ENCODE results near the gene MEGF10. TPM values are rescaled to one million over a fixed set of nuclear protein-coding genes. Genes with fewer than 3 reads are reported as not detected.

Gene MEGF10
- total RNA-seq, 2 donors from 2014 or later: 0.49 to 0.92 TPM

GRCh38 chr5:127320032-127320965 lies 29.7 kb downstream of the MEGF10 start:
- peak; percentile 27 for ATAC-seq
- DNase-seq: no peak
- intact Hi-C loops (cut with DNase I, micrococcal nuclease): no loop called here

DNA sequence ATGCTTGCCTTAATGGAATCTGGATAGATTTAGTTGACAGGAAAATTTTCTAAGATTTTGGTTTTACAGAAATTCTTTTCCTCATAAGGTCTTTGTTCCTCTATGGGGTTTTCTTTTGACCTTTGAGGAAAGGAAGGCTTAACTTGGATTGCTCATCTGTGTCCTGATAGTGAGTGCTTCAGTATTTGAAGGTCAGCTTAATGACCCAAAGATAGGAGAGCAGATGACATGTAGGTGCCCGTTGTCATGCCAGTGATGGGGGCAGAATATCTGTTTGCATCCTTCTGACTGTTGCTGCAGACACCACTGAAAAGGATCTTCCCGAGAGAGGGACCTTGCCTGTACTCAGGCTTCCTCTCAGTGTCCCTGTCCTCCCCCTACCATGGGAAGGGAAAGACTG lies 30.9 kb downstream of the MEGF10 start:
- no peak for ATAC-seq
- intact Hi-C loops (cut with DNase I, micrococcal nuclease): no loop called here
- no peak for DNase-seq

GRCh38 chr5:127322403-127322802 lies 31.8 kb downstream of the MEGF10 start:
- no peak for ATAC-seq
- no peak for DNase-seq
- intact Hi-C loops (cut with DNase I, micrococcal nuclease): no loop called here

GRCh38 chr5:127324756-127325155 lies 34.2 kb downstream of the MEGF10 start:
- DNase-seq (no peak), ATAC-seq (no peak)
- intact Hi-C loops (cut with DNase I, micrococcal nuclease): no loop called here

DNA sequence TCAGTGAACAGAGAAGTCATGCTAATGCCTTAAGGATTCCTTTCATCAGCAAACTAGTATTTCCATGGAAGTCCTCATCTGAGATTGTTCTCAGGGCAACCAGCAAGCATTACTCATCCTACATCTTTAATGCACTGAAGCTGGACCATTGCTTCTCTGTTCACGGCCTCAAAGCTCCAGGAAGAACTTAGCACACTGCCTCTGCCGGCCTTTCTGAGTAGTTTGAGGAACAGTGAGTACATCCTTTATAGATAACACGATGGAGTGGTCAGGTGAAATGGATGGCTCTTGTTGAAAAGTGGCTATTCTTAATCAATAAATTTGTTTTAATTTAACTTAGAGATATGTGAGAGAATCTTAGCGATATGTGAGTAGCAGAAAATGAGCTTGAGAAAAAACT lies 35.8 kb downstream of the MEGF10 start:
- DNase-seq (no peak), ATAC-seq (no peak)
- intact Hi-C loops (cut with DNase I, micrococcal nuclease): no loop called here

DNA sequence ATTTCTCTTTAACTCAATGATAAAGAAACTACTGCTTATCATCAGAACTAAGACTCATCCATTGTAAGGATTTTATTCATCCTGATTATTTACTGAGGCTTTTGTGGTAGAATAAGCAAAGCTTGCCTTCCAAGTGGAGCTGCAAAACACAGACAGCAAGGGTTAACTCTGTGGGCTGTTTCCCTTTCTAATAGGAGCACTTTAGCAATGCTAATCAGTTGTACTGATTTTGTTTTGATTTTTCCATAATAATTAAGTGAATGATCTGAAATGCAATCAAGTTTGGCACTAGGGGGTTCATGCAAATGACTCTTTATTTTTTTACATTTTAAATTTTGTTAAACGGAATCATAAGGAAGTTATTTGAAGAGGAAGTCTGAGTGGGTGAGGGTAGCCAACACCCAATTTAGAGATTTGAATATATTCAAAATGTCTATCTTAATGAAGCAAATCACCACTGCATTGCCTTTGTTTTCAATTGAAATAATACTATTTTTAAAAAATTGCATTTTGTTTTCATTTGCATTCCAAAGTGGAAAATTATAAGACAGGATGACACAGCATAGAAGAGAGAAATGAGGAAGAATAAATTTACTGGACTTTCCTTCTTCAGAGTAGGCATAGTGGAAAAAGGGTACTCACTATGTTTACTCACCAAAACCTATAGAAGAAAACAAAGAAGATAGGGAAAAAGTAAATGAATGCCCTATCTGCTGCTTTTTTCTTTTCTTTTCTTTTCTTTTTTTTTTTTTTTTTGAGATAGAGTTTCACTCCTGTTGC lies 36.6 kb downstream of the MEGF10 start:
- ATAC-seq: no peak
- intact Hi-C loops (cut with DNase I, micrococcal nuclease): no loop called here
- DNase-seq: no peak

GRCh38 chr5:127330116-127330515 lies 39.5 kb downstream of the MEGF10 start:
- intact Hi-C loops (cut with DNase I, micrococcal nuclease): no loop called here
- DNase-seq: no peak
- ATAC-seq: no peak

- intact Hi-C loops (cut with DNase I, micrococcal nuclease): no loop called here
- ATAC-seq (no peak), DNase-seq (no peak)
Measured at GRCh38 chr5:127331890-127332649, 41.5 kb downstream of the MEGF10 start.

DNA sequence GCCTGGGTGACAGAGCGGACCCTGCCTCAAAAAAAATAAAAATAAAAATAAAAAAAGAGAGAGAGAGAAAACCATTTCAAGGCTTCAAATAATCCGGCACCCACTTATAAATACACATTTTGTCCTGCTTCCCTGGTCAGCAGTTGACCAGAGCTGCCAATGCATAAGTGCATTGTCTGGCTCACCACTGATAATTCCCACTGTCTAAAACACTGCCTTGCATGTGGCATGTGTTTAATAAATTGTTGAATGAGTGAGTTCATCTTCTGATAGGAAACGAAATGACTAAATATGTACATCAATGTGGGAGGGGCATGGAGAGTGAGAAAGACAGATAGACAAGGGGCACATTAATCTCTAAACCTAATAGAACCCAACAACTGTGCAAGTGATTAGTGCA lies 42.9 kb downstream of the MEGF10 start:
- intact Hi-C loops (cut with DNase I, micrococcal nuclease): no loop called here
- ATAC-seq: no peak
- DNase-seq: no peak

DNA sequence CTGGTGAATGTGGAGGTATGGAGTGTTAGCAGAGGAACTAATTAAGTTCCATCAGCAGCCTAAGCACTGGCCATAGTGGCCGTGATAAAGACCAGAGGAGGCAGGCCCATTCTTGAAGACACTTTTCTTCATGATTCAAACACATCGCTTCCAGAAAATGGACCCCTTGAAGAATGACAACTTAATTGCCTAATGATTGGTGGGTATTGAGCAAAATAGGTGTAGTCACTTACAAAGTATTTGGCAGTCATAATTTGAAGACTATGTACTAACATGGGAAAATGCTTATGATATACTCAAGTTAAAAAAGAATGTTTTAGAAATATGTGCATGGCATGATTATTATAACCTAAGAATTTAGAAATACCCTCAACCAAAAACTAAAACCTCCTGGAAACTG lies 44.8 kb downstream of the MEGF10 start:
- ATAC-seq (no peak), DNase-seq (no peak)
- intact Hi-C loops (cut with DNase I, micrococcal nuclease): no loop called here

- intact Hi-C loops (cut with DNase I, micrococcal nuclease): no loop called here
- ATAC-seq (no peak), DNase-seq (no peak)
Measured at GRCh38 chr5:127337876-127338275, 47.3 kb downstream of the MEGF10 start.

- intact Hi-C loops (cut with DNase I, micrococcal nuclease): no loop called here
- DNase-seq (no peak), ATAC-seq (no peak)
Measured at GRCh38 chr5:127338501-127338900, 47.9 kb downstream of the MEGF10 start.

- DNase-seq (no peak), ATAC-seq (no peak)
- intact Hi-C loops (cut with DNase I, micrococcal nuclease): no loop called here
Measured at GRCh38 chr5:127340606-127341005, 50.0 kb downstream of the MEGF10 start.

DNA sequence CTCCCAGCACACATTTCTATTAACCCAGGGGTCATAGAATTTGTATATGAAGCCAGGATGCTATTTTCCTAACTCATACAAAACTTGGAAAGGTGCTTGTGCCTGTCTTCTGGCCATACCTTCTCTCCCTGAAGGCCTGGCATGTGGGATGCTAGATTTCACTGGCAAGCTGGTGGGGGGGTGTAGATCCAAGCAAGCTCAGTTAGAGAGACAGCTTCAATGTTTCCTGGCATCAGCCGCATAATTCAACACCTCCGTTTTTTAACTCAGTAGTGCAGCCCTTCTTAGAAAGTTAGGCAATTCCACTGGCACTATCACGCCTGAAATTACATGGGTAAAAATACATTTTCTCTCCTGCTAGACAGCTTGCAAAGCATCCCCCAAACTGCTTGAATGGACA lies 51.8 kb downstream of the MEGF10 start:
- DNase-seq (no peak), ATAC-seq (no peak)
- intact Hi-C loops (cut with DNase I, micrococcal nuclease): no loop called here

DNA sequence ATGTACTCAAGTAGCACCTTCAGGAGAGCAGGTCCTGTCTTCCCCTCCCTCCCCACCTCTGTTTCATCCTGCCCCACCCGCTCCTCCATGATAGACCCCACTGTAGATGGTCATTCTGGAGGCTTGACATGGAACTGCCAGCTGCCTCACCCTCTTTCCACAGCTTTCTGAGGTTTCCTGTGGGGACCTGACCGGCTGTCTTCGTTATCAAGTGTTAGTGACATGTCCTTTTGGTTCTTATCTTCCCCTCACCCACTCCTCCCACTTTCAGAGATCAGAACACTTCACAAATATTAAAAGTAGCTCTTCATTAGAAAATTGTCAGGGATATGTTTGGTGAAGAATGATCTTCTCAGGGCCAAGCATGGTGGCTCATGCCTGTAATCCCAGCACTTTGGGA lies 52.7 kb downstream of the MEGF10 start:
- intact Hi-C loops (cut with DNase I, micrococcal nuclease): no loop called here
- ATAC-seq: no peak
- no peak for DNase-seq

DNA sequence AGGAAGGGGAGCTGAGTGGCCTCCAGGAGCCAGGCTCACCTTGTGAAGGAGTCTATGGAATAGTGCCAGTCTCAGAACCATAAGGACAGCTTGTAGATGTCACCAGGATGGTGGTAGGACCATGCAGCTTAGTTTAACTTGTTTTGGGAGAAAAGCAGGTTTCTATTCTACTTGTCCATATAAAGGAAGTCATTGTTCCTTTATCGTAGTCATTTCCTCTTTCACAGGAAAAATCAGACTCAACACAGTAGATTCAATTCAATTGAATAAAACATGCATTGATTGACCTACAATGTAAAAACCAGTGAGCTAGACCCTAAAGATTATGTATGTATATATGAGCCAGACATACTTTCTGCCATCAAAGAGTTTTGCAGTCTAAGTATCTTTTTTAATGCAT lies 53.3 kb downstream of the MEGF10 start:
- no peak for DNase-seq
- intact Hi-C loops (cut with DNase I, micrococcal nuclease): no loop called here
- ATAC-seq: no peak

- intact Hi-C loops (cut with DNase I, micrococcal nuclease): no loop called here
- ATAC-seq (no peak), DNase-seq (no peak)
Measured at GRCh38 chr5:127344931-127345330, 54.3 kb downstream of the MEGF10 start.

GRCh38 chr5:127351418-127351817 lies 60.8 kb downstream of the MEGF10 start:
- no peak for ATAC-seq
- no peak for DNase-seq
- intact Hi-C loops (cut with DNase I, micrococcal nuclease): no loop called here

GRCh38 chr5:127352068-127352467 lies 61.5 kb downstream of the MEGF10 start:
- intact Hi-C loops (cut with DNase I, micrococcal nuclease): no loop called here
- ATAC-seq: no peak
- no peak for DNase-seq

GRCh38 chr5:127353327-127353726 lies 62.7 kb downstream of the MEGF10 start:
- intact Hi-C loops (cut with DNase I, micrococcal nuclease): no loop called here
- DNase-seq (no peak), ATAC-seq (peak; percentile 9)

Data from left colon (tissue), 2 donors.